CD14-positive monocyte (primary cell): ENCODE measurements around the gene PRR36. TPM values are rescaled to one million over a fixed set of nuclear protein-coding genes. Genes with fewer than 3 reads are reported as not detected.

Experiments
- DNase-seq, 3 donors: peaks; one replicate each; pipeline ENCODE4 v3.0.0-alpha.2; 2011 to 2022
- H2AFZ ChIP-seq: 2 replicates; pipeline ENCODE4 v1.6.0; 2012; ENCODE audit warnings: mild to moderate bottlenecking, low read depth, low read length, inconsistent platforms; ENCODE audit not compliant: insufficient read depth, poor library complexity, severe bottlenecking
- H3K27ac ChIP-seq, 2 donors: 1 replicate in 1 of 2; 2 replicates in 1 of 2; pipeline ENCODE4 v1.5.1; 2012 to 2013; ENCODE audit warnings: low read length in 2 of 2, control low read depth in 1 of 2, inconsistent platforms in 1 of 2, low read depth in 1 of 2, mild to moderate bottlenecking in 1 of 2
- H3K27me3 ChIP-seq, 2 donors: one replicate each; pipeline versions ENCODE4 v1.6.0 to v1.6.1; 2011 to 2013; ENCODE audit warnings: low read length in 2 of 2; ENCODE audit not compliant: control insufficient read depth in 2 of 2, insufficient read depth in 2 of 2
- H3K36me3 ChIP-seq, 2 donors: replicated peaks in 1 of 2; 1 replicate in 1 of 2; 2 replicates in 1 of 2; pipeline versions ENCODE4 v1.5.1 to v1.6.1; 2012 to 2013; ENCODE audit warnings: low read length in 2 of 2, control low read depth in 1 of 2, inconsistent platforms in 1 of 2, mild to moderate bottlenecking in 1 of 2; ENCODE audit not compliant: insufficient read depth in 2 of 2, control insufficient read depth in 1 of 2
- H3K4me1 ChIP-seq, 2 donors: 1 replicate in 1 of 2; 2 replicates in 1 of 2; pipeline versions ENCODE4 v1.5.1 to v1.6.1; 2012 to 2013; ENCODE audit warnings: low read length in 2 of 2, control low read depth in 1 of 2, inconsistent platforms in 1 of 2, mild to moderate bottlenecking in 1 of 2, moderate library complexity in 1 of 2; ENCODE audit not compliant: insufficient read depth in 2 of 2, control insufficient read depth in 1 of 2
- H3K4me2 ChIP-seq: replicated peaks from 2 replicates; pipeline ENCODE3; 2012; ENCODE audit warnings: low read length, moderate library complexity, mild to moderate bottlenecking; ENCODE audit not compliant: poor library complexity, severe bottlenecking; ENCODE audit errors: extremely low read depth
- H3K4me3 ChIP-seq, 3 experiments: fragments of 200-600 bp in 1 of 3; sonication (generic) in 1 of 3; replicated peaks in 1 of 3; 1 replicate in 2 of 3; 2 replicates in 1 of 3; pipeline ENCODE4 v1.5.1; 2011 to 2013; ENCODE audit warnings: low read length in 3 of 3, mild to moderate bottlenecking in 3 of 3, control low read depth in 2 of 3, low read depth in 2 of 3, inconsistent platforms in 1 of 3, moderate library complexity in 1 of 3
- H3K79me2 ChIP-seq: 2 replicates; pipeline ENCODE4 v1.6.0; 2012; ENCODE audit warnings: mild to moderate bottlenecking, control low read depth, inconsistent platforms, low read length, moderate library complexity; ENCODE audit not compliant: insufficient read depth
- H3K9ac ChIP-seq: 2 replicates; pipeline ENCODE4 v1.6.0; 2017; ENCODE audit warnings: low read length, mild to moderate bottlenecking; ENCODE audit not compliant: insufficient read depth, poor library complexity, severe bottlenecking
- H3K9me3 ChIP-seq, 2 donors: replicated peaks in 1 of 2; 1 replicate in 1 of 2; 2 replicates in 1 of 2; pipeline versions ENCODE4 v1.5.1 to v1.6.1; 2012 to 2013; ENCODE audit warnings: low read length in 2 of 2, control low read depth in 1 of 2; ENCODE audit not compliant: control insufficient read depth in 1 of 2, insufficient read depth in 1 of 2
- H4K20me1 ChIP-seq: 2 replicates; pipeline ENCODE4 v1.6.0; 2012; ENCODE audit warnings: mild to moderate bottlenecking, low read length, control low read depth, moderate library complexity; ENCODE audit not compliant: insufficient read depth
- H3K27ac Mint-ChIP-seq, 7 donors: one replicate each; pipeline ENCODE4 v1.8.0; 2020; ENCODE audit warnings: mild to moderate bottlenecking in 7 of 7, mixed read lengths in 7 of 7, moderate library complexity in 6 of 7, inconsistent platforms in 2 of 7
- H3K27me3 Mint-ChIP-seq, 3 donors: one replicate each; pipeline ENCODE4 v1.8.0; 2021 to 2022; ENCODE audit warnings: low read depth in 3 of 3, mild to moderate bottlenecking in 3 of 3, mixed read lengths in 3 of 3, moderate library complexity in 3 of 3, inconsistent platforms in 1 of 3
- H3K36me3 Mint-ChIP-seq, 2 donors: one replicate each; pipeline ENCODE4 v1.8.0; 2020; ENCODE audit warnings: mixed read lengths in 2 of 2, inconsistent platforms in 1 of 2, mild to moderate bottlenecking in 1 of 2
- H3K4me1 Mint-ChIP-seq: one replicate; pipeline ENCODE4 v1.8.0; 2020; ENCODE audit warnings: mild to moderate bottlenecking, mixed read lengths
- H3K4me3 Mint-ChIP-seq, 2 donors: one replicate each; pipeline ENCODE4 v1.8.0; 2020; ENCODE audit warnings: mild to moderate bottlenecking in 2 of 2, mixed read lengths in 2 of 2, moderate library complexity in 1 of 2
- H3K9me3 Mint-ChIP-seq, 7 donors: one replicate each; pipeline ENCODE4 v1.8.0; 2020 to 2022; ENCODE audit warnings: mixed read lengths in 7 of 7, mild to moderate bottlenecking in 6 of 7, moderate library complexity in 6 of 7, inconsistent platforms in 2 of 7
- CTCF ChIP-seq: fragments of 200-600 bp; IDR thresholded peaks from one replicate; pipeline ENCODE4 v1.8.0; 2022; ENCODE audit warnings: antibody characterized with exemption, mild to moderate bottlenecking
- WGBS: methylation state at CpG from one replicate; pipeline ENCODE4 v1.1.5; 2013; ENCODE audit warnings: missing lambda C conversion rate; ENCODE audit not compliant: insufficient coverage; 5-methylcytosine and 5-hydroxymethylcytosine counted together
- intact Hi-C, 2 donors: fragments of 100-400 bp; cut with micrococcal nuclease; formaldehyde crosslinking; loops; one replicate each; pipeline versions ENCODE4 v1.15.0 to v1.15.1; 2023
- polyA plus RNA-seq, 3 donors: library from polyadenylated mRNA; depleted of rRNA in 1 of 3; unstranded in 2 of 3; stranded (reverse) in 1 of 3; fragments of 300-500 nt in 2 of 3; fragments of >200 nt in 1 of 3; fragmentation: Illumina TruSeq in 2 of 3; gene quantifications; 1 replicate in 2 of 3; 2 replicates in 1 of 3; pipeline ENCODE4 v1.2.3, GENCODE V29; 2012 to 2021

PRR36 gene
- polyA plus RNA-seq, 3 donors, result not detected

GRCh38 chr19:7900401-7900870, 26.2 kb upstream of the PRR36 start:
- H3K27ac Mint-ChIP-seq, result no peak overlapping the region
- intact Hi-C loops, result loop anchor here in 1 of 2 donors (10.0 kb wide), 1 partner anchor 266 kb away; the partner anchor contains the start of genes PCP2 and STXBP2
- Histone ChIP-seq H2AFZ (no peak overlapping the region), H3K9me3 (no peaks in the 10 kb centered on the region), H3K4me3 (no peak overlapping the region), H3K9ac (no peak overlapping the region), H3K27me3 (no peaks in the 10 kb centered on the region), H3K4me2 (no peak overlapping the region), H4K20me1 (peaks cover 13% of the 10 kb centered on the region), H3K27ac (no peak overlapping the region), H3K36me3 (peaks cover 0 to 2% of the 10 kb centered on the region in 2 donors), H3K79me2 (peaks cover 14% of the 10 kb centered on the region), H3K4me1 (peaks cover 19 to 25% of the 10 kb centered on the region in 2 donors)
- H3K4me3 Mint-ChIP-seq, result no peak overlapping the region
- TF ChIP-seq CTCF, result no peak
- DNase-seq, result no peak
- peaks cover 0 to 3% (median 0%) of the 10 kb centered on the region in 7 donors for H3K9me3 Mint-ChIP-seq
- peaks cover 1 to 9% (median 7%) of the 10 kb centered on the region in 3 donors for H3K27me3 Mint-ChIP-seq
- peaks cover 6% of the 10 kb centered on the region in 2 donors for H3K36me3 Mint-ChIP-seq
- WGBS, result 92% methylated on average over 21 of the region's 21 CpGs
- peaks cover 21% of the 10 kb centered on the region for H3K4me1 Mint-ChIP-seq

GRCh38 chr19:7899751-7900378, 25.7 kb upstream of the PRR36 start:
- Mint-ChIP-seq H3K27me3 (peaks cover 4 to 11% (median 11%) of the 10 kb centered on the region in 3 donors), H3K36me3 (peaks cover 2 to 3% of the 10 kb centered on the region in 2 donors), H3K27ac (peak overlapping the region in 1 of 7 donors; percentile 65), H3K4me1 (peaks cover 20% of the 10 kb centered on the region), H3K9me3 (peaks cover 0 to 3% (median 0%) of the 10 kb centered on the region in 7 donors), H3K4me3 (no peak overlapping the region)
- Histone ChIP-seq H3K27me3 (peaks cover 0 to 3% of the 10 kb centered on the region in 2 donors), H3K9me3 (no peaks in the 10 kb centered on the region), H4K20me1 (peaks cover 7% of the 10 kb centered on the region), H3K4me2 (no peak overlapping the region), H3K27ac (no peak overlapping the region), H2AFZ (no peak overlapping the region), H3K79me2 (peaks cover 9% of the 10 kb centered on the region), H3K9ac (no peak overlapping the region), H3K4me1 (peaks cover 16 to 19% of the 10 kb centered on the region in 2 donors), H3K4me3 (no peak overlapping the region), H3K36me3 (no peaks in the 10 kb centered on the region)
- intact Hi-C loops, result loop anchor here in 1 of 2 donors (10.0 kb wide), 1 partner anchor 265 kb away; the partner anchor contains the start of genes PCP2 and STXBP2
- no peak for TF ChIP-seq CTCF
- DNase-seq, result peak in 1 of 3 donors; percentile 8
- WGBS, result 96% methylated on average over 32 of the region's 34 CpGs
